Loucy (cell line): ENCODE measurements around the gene PCDH17.

Experiments
- H2AFZ ChIP-seq: fragments of 200-600 bp; sonication (generic); 2 replicates; pipeline ENCODE4 v1.6.0; 2016; ENCODE audit warnings: antibody characterized with exemption, mild to moderate bottlenecking, low read length, moderate library complexity
- H3F3A ChIP-seq: fragments of 200-600 bp; 2 replicates; pipeline ENCODE4 v1.6.0; 2016; ENCODE audit warnings: antibody characterized with exemption, low read depth, mild to moderate bottlenecking
- H3K27me3 ChIP-seq: fragments of 200-600 bp; sonication (generic); 2 replicates; pipeline ENCODE4 v1.6.1; 2014; ENCODE audit warnings: low read length, mild to moderate bottlenecking; ENCODE audit not compliant: insufficient read depth, poor library complexity, severe bottlenecking
- H3K36me3 ChIP-seq: fragments of 200-600 bp; sonication (generic); 2 replicates; pipeline ENCODE4 v1.6.1; 2016; ENCODE audit warnings: low read length; ENCODE audit not compliant: insufficient read depth
- H3K4me1 ChIP-seq: fragments of 200-600 bp; sonication (generic); 2 replicates; pipeline ENCODE4 v1.5.1; 2014; ENCODE audit warnings: low read length, mild to moderate bottlenecking; ENCODE audit not compliant: insufficient read depth, poor library complexity, severe bottlenecking
- H3K4me2 ChIP-seq: fragments of 200-600 bp; sonication (generic); 2 replicates; pipeline ENCODE4 v1.6.0; 2014; ENCODE audit warnings: antibody characterized with exemption, low read length, low read depth, mild to moderate bottlenecking; ENCODE audit not compliant: poor library complexity, severe bottlenecking
- H3K4me3 ChIP-seq: fragments of 200-600 bp; sonication (generic); 2 replicates; pipeline ENCODE4 v1.5.1; 2014; ENCODE audit warnings: low read length, mild to moderate bottlenecking, mixed read lengths; ENCODE audit not compliant: poor library complexity, severe bottlenecking
- H3K79me2 ChIP-seq: fragments of 200-600 bp; sonication (generic); 2 replicates; pipeline ENCODE4 v1.6.1; 2014; ENCODE audit warnings: low read length; ENCODE audit not compliant: insufficient read depth
- H3K9ac ChIP-seq: fragments of 200-600 bp; sonication (generic); 2 replicates; pipeline ENCODE4 v1.6.0; 2014; ENCODE audit warnings: mild to moderate bottlenecking, low read depth, low read length, moderate library complexity; ENCODE audit not compliant: poor library complexity, severe bottlenecking
- H3K9me2 ChIP-seq: fragments of 200-600 bp; sonication (generic); replicated peaks from 2 replicates; pipeline ENCODE4 v1.6.1; 2016; ENCODE audit warnings: low read depth, low read length, mixed read lengths
- H3K9me3 ChIP-seq: fragments of 200-600 bp; sonication (generic); 2 replicates; pipeline ENCODE4 v1.6.1; 2014; ENCODE audit warnings: mild to moderate bottlenecking, antibody characterized with exemption, low read length, low read depth; ENCODE audit not compliant: insufficient read depth
- H4K20me1 ChIP-seq: fragments of 200-600 bp; sonication (generic); 2 replicates; pipeline ENCODE4 v1.6.0; 2014; ENCODE audit warnings: antibody characterized with exemption, low read length, mild to moderate bottlenecking; ENCODE audit not compliant: insufficient read depth, poor library complexity, severe bottlenecking
- EZH2phosphoT487 ChIP-seq: fragments of 200-600 bp; IDR thresholded peaks from 2 replicates; pipeline ENCODE4 v1.6.1; 2018; ENCODE audit warnings: antibody characterized with exemption, mild to moderate bottlenecking, moderate library complexity, borderline replicate concordance
- TF ChIP-seq, protein P1 (sequence below): fragments of 200-600 bp; sonication (generic); conservative IDR thresholded peaks from 2 replicates; pipeline ENCODE4 v1.5.1; 2014; ENCODE audit warnings: mild to moderate bottlenecking, antibody characterized with exemption, low read length

Gene PCDH17

DNA sequence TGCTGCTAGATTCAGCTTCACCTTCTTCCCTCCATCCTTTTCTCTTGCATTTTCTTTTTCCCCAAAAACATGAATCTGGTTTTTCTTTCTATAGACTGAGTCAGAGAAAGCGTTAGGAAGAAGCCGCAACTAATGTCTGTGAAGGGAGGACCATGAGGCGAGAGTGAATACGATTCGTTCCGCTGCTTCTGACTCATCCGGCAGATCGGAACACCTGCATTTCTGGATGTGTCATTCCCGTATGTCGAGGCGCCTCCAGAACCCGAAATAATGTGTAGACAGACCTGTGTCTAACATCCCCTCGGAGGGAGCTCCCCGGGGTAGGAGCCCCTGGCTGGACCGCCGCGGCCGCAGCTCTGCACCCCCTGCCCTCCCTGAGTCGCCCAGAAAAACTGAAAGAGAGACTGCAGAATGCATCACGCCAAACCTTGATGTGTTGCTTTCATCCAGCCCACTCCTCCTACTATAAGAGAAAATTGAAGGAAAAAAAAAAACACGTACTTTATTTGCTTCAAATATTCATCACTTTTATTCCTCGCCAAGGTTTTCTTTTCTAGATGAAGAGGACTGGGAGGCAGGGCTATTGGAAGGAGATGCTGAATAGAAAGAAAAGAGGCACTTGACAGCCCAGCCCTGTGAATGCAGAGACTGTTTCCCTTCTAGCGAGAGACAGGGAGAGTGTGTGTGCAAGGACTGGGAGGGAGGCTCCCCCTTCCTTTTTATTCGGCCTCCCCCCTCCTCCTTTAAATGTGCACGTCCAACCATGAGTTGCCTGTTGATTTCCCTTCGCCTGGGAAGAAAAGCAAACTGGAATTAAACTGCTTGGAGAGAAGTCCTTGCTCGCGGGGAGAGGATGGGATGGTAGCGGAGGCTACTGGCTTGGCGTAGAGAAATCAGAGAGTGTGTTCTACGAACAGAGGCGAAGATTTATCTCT, 616 bp upstream of the PCDH17 start:
- no peak for TF ChIP-seq EZH2phosphoT487
- TF ChIP-seq, protein P1, sequence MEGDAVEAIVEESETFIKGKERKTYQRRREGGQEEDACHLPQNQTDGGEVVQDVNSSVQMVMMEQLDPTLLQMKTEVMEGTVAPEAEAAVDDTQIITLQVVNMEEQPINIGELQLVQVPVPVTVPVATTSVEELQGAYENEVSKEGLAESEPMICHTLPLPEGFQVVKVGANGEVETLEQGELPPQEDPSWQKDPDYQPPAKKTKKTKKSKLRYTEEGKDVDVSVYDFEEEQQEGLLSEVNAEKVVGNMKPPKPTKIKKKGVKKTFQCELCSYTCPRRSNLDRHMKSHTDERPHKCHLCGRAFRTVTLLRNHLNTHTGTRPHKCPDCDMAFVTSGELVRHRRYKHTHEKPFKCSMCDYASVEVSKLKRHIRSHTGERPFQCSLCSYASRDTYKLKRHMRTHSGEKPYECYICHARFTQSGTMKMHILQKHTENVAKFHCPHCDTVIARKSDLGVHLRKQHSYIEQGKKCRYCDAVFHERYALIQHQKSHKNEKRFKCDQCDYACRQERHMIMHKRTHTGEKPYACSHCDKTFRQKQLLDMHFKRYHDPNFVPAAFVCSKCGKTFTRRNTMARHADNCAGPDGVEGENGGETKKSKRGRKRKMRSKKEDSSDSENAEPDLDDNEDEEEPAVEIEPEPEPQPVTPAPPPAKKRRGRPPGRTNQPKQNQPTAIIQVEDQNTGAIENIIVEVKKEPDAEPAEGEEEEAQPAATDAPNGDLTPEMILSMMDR, result no peak
- no peaks in the 10 kb centered on the region for H3K4me1 ChIP-seq
- no peak overlapping the region for H3K4me2 ChIP-seq
- no peaks in the 10 kb centered on the region for H3K36me3 ChIP-seq
- no peak overlapping the region for H2AFZ ChIP-seq
- no peaks in the 10 kb centered on the region for H3K79me2 ChIP-seq
- no peaks in the 10 kb centered on the region for H3K27me3 ChIP-seq
- H3K9me3 ChIP-seq, result no peaks in the 10 kb centered on the region
- H3F3A ChIP-seq, result no peaks in the 10 kb centered on the region
- no peak overlapping the region for H3K9ac ChIP-seq
- H3K4me3 ChIP-seq, result no peak overlapping the region
- no peaks in the 10 kb centered on the region for H3K9me2 ChIP-seq
- no peaks in the 10 kb centered on the region for H4K20me1 ChIP-seq

DNA sequence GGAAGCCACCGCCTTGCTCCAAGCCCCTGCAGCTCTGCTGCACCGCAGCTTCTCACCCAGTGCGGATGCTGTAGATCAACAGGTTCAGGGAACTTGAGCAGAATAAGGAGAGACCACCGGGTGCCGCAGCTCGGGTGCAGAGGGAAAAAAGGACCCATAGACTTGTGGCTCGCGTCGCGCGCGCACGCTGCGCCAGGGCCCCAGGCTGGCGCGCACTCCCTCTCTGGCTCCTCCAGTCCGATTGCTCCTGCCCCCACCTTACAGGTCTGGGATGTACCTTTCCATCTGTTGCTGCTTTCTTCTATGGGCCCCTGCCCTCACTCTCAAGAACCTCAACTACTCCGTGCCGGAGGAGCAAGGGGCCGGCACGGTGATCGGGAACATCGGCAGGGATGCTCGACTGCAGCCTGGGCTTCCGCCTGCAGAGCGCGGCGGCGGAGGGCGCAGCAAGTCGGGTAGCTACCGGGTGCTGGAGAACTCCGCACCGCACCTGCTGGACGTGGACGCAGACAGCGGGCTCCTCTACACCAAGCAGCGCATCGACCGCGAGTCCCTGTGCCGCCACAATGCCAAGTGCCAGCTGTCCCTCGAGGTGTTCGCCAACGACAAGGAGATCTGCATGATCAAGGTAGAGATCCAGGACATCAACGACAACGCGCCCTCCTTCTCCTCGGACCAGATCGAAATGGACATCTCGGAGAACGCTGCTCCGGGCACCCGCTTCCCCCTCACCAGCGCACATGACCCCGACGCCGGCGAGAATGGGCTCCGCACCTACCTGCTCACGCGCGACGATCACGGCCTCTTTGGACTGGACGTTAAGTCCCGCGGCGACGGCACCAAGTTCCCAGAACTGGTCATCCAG, 964 bp downstream of the PCDH17 start:
- no peak for TF ChIP-seq EZH2phosphoT487
- TF ChIP-seq, protein P1, result no peak
- no peaks in the 10 kb centered on the region for H3K4me1 ChIP-seq
- no peaks in the 10 kb centered on the region for H3K9me2 ChIP-seq
- no peaks in the 10 kb centered on the region for H3K27me3 ChIP-seq
- no peak overlapping the region for H2AFZ ChIP-seq
- no peak overlapping the region for H3K4me2 ChIP-seq
- no peaks in the 10 kb centered on the region for H4K20me1 ChIP-seq
- H3K36me3 ChIP-seq, result no peaks in the 10 kb centered on the region
- H3K4me3 ChIP-seq, result no peak overlapping the region
- no peaks in the 10 kb centered on the region for H3K79me2 ChIP-seq
- no peak overlapping the region for H3K9ac ChIP-seq
- no peaks in the 10 kb centered on the region for H3K9me3 ChIP-seq
- no peaks in the 10 kb centered on the region for H3F3A ChIP-seq

DNA sequence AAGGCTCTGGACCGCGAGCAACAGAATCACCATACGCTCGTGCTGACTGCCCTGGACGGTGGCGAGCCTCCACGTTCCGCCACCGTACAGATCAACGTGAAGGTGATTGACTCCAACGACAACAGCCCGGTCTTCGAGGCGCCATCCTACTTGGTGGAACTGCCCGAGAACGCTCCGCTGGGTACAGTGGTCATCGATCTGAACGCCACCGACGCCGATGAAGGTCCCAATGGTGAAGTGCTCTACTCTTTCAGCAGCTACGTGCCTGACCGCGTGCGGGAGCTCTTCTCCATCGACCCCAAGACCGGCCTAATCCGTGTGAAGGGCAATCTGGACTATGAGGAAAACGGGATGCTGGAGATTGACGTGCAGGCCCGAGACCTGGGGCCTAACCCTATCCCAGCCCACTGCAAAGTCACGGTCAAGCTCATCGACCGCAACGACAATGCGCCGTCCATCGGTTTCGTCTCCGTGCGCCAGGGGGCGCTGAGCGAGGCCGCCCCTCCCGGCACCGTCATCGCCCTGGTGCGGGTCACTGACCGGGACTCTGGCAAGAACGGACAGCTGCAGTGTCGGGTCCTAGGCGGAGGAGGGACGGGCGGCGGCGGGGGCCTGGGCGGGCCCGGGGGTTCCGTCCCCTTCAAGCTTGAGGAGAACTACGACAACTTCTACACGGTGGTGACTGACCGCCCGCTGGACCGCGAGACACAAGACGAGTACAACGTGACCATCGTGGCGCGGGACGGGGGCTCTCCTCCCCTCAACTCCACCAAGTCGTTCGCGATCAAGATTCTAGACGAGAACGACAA, 1.8 kb downstream of the PCDH17 start:
- Histone ChIP-seq H3K4me2 (no peak overlapping the region), H3F3A (no peaks in the 10 kb centered on the region), H3K36me3 (no peaks in the 10 kb centered on the region), H4K20me1 (no peaks in the 10 kb centered on the region), H2AFZ (no peak overlapping the region), H3K4me1 (no peaks in the 10 kb centered on the region), H3K9me2 (no peaks in the 10 kb centered on the region), H3K27me3 (no peaks in the 10 kb centered on the region), H3K9ac (no peak overlapping the region), H3K4me3 (no peak overlapping the region), H3K79me2 (no peaks in the 10 kb centered on the region), H3K9me3 (no peaks in the 10 kb centered on the region)
- TF ChIP-seq, protein P1, result no peak
- TF ChIP-seq EZH2phosphoT487, result no peak
